NCI-H1694 (cell line): ENCODE measurements around the gene PPFIBP1.
A peak's percentile ranks its signal among the peaks of the same experiment; 100 is the strongest.

Experiments
- DNase-seq: peaks from one replicate; lab custom pipeline; 2025; lab: John Stamatoyannopoulos, UW

Gene PPFIBP1

DNA sequence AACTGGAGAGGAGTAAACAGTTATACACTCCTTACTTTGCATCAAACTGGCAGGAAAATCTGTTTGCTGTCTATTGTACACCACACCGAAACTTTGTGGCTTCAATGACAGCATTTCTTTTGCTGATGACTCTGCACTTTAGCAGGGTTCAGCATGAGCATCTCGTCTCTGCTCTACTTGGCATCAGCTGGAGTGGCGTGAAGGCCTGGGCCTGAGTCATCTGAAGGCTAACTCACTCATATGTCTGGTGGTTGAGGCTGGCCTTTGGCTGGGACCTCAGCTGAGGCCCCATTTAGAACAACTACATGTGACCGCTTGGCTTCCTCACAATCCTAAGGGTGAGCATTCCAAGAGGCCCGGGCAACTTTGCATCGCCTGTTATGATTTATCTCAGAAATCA lies 143.5 kb downstream of the PPFIBP1 start:
- DNase-seq = no peak

DNA sequence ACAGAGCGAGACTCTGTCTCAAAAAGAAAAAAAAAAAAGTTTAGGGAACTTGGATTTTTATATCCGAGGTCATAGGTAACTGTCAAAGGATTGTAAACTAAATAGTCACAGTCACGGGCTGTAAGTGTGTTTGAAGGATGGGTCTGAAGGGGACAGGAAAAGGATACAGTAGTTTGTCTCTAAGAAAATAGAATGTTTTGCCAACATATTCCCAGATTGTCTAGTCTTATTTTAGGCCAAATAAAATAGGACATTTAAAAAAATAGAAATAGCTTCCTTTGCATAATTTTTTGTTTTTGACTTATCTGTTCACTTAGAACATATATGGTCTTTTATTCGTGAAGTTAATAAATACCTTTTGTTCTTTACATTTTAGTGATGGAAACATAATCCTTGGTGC lies 148.0 kb downstream of the PPFIBP1 start:
- DNase-seq = no peak

DNA sequence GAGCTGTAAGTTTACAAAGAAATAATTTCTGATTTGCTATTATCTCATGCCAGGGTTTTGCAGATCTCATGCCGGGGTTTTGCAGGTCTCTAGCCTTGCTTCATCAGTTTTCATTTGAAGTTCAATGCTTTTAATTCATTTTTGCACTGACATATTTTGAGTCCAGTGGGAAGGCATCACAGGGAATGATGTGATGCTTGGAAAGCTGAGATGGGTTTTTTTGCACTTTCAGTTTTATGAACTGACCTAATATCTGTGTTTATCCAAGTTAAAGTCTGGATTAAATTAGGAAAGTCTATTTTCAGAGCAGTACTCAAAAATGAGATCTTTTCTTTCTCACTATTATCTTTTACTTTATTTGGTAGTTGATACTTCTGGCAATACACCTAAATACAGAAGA lies 148.6 kb downstream of the PPFIBP1 start:
- no peak for DNase-seq

DNA sequence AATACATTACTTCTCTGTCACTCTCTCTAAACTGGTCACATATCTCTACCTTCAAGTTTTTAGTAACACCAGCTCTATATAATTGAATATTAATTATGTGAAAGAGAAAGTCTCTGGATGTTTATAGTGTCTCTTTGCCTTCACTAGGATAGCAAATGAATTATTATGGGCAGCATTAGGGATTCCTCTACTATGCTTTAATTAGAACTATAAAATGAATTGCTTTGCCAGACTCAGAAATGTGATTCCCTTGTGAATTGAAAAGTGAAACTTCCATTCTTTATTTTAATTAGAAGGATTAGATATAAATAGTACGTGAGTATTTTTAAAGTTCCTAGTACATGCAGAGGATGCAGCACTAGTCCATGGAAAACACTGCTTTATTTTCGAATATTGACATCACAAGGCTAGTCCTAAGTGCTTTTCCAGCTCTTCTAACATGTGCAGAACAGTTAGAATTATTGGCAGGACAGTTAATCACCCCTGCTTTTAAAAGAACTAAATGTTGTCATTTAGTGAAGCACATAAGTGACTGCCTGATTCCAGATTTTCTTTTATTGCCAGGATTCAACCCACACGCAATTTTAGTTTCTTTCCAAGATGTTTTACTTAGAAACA lies 149.2 kb downstream of the PPFIBP1 start:
- no peak for DNase-seq

DNA sequence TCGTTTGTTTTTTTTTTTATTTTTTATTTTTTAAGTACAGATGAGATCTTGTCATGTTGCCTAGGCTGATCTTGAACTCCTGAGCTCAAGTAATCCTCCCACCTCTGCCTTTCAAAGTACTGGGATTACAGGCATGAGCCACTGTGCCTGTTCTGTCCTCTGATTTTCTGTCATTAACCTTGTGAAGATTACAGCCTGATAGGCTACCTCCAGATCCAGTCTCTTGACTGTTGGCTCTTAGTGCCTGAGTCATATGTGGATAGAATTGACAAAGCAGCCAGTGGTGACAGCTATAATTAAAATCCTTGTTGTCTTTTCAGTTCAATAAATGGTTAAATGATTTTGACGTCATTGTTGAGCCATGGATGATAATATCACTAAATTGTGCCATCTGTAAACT lies 151.0 kb downstream of the PPFIBP1 start:
- DNase-seq = no peak

DNA sequence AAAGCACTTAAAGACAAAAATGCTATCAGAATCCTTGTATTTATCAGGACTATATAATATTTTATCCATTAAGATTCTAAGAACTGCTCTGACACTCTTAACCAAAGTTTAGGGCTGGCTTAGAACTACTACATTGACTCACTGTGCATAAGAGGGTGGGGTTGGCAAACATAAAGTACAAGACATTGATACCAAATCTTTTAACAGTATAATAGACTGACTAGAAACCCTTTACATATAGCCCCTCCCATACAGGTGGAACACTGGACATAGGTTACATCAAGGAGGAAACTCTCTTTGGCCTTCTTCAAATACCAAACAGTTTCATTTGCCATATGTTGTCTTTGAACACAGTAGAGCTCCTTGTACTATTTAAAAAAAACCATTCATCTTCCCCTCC lies 156.6 kb downstream of the PPFIBP1 start:
- DNase-seq = no peak

DNA sequence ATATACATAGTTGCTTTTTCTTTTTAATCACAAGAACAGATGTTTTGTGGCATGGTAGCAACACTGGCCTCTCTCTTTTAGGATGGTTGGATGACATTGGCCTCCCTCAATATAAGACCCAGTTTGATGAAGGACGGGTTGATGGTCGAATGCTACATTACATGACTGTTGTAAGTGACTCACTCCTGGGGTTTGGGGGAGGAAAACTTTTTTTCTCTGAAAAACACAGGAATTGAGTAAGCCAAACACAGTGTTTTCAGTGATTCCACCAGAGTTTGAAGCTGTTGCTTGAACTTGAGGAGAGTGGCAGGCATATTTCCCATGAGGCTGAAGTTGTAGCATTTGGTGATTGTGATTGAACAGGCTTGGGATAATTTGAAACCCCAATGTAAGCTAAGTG lies 158.5 kb downstream of the PPFIBP1 start:
- no peak for DNase-seq

DNA sequence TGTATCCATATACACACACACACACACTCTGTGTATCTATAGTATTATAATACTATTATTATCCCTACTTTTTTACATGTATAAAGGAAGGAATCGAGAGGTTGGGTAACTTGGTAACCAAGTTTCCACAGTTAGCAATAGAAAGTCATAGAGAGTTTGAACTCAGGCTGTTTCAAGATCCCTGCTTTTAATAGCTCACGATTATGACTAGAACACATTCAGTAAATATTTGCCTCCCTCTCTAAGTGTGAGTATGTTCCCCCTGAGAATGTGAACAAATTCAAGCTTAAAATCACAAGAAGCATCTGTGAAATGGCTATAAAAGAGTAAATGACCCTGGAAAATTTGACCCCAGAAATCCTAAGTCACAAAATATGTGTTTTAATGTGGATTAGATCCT lies 161.3 kb downstream of the PPFIBP1 start:
- no peak for DNase-seq

DNA sequence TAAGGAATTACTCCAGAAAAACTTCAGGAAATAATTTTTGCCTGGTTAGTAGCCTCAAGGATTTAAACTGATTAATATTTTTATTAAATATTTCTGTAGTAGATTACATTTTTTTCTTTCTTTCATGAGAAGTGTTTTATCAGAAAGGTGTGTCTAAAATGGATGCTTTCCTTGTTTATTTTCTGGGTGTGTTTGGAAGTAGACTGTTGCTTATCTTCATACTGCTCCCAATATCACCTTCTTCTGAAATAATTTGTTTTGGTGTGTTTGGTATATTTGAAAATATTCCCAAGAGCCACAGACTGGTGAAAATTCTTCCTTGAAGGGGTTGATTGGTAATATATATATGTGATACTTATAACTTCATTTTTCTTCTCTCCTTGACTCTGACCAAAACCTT lies 162.1 kb downstream of the PPFIBP1 start:
- DNase-seq = no peak

DNA sequence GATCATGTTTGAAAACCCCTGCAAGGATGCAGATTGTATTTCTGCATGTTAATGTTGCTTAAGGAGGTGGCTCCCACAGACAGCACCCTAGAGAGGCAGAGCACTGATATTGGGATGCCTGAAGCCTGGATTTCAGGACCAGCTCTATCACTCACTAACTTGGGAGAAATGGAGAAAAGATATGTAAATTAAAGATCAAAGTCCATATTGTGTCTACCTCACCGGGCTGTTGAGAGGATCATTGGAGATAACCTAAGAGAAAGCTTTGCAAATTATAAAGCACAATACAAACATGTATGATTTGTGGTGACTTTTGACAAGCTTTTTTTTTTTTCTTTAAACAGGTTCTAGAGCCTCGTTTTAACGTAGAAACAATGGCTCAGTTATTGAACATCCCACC lies 164.7 kb downstream of the PPFIBP1 start:
- DNase-seq = no peak

DNA sequence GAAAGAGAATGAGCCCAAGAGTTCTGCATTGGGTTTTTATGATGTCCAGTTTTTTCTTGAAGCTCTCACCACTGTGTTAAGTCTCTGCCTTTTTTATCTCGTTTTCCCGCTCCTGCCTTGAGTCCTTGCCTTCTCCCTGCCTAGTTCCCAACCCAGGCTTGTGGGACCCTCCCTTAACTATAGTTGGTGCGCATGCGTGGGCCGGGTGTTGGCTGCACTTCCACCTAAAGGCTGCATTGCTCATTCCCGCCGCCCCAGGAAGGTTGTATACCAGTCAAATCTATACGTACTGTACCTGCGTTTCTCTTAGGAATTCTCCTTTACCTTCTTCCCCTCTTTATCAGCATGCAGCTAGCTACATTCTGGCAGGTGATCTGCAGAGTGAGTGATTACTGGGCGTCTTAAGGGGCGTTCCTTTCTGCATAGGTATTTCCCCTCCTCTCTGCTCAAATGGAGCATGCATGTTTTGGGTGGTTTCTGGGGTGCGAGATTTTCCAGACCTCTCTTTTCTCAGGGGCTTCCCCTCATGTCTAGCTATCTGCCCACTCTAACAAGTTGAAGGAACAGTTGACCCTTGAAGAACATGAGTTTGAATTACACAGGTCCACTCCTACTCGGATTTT lies 165.7 kb downstream of the PPFIBP1 start:
- DNase-seq = no peak

DNA sequence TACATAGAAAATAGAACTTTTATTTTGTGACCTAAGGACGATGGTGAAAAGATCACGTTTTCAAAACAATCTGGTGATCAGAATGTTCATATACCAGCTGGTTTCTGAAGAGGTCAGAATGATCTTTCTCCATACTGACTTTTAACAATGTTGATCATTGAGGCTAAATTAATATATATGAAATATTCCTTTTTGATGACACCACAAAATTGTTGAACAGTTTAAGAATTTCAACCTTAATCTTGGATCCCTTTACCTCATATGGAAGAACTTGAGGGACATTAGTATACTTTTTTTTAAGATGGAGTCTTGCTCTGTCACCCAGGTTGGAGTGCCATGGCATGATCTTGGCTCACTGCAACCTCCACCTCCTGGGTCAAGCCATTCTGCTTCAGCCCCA lies 169.4 kb downstream of the PPFIBP1 start:
- no peak for DNase-seq

DNA sequence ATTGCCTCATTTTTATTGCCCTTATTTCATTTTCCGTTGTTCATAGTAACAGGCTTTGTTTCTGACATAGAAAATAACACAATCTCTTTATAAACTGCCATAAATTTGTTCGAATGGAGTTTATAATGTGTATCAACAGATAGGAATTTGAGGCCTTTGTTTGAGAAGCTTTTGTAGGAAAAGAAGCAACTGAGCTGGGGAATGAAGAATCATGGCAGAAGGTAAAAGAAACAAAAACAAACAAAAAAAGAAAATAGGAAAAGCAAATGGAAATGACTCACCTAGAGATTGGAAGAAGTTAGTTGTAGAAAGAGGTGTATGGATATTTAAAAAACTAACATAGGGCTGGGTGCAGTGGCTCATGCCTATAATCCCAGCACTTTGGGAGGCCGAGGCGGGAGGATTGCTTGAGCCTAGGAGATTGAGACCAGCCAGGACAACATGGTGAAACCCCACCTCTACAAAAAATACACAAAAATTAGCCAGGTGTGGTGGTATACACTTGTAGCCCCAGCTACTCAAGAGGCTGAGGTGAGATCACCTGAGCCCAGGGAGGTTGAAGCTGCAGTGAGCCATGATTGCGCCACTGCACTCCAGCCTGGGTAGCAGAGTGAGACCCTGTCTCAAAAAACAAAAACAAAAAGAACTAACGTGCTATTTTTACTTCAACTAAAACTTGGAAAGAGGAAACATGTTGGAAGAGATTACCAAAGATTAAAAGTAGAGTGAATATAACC lies 171.7 kb downstream of the PPFIBP1 start:
- DNase-seq = no peak

DNA sequence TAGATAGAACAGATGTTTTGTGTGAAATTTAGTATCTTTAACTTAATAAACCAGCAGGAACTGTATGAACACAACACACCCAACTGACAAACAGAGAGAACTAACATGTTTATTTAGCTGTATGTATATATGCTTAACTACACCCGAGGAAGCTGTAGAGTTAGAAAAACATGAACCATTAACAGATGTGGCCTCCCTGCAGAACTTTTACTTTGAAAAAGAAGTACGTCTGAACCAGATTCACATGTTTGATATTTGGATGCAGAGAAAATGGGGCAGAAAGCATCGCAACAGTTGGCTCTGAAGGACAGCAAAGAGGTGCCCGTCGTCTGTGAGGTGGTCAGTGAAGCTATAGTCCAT lies 172.3 kb downstream of the PPFIBP1 start, which contains the start of gene REP15:
TSS of gene REP15 (plus strand) at position 155 of the 360 bp plus-strand sequence. CDS start at position 271, 116 bp downstream.
- no peak for DNase-seq

DNA sequence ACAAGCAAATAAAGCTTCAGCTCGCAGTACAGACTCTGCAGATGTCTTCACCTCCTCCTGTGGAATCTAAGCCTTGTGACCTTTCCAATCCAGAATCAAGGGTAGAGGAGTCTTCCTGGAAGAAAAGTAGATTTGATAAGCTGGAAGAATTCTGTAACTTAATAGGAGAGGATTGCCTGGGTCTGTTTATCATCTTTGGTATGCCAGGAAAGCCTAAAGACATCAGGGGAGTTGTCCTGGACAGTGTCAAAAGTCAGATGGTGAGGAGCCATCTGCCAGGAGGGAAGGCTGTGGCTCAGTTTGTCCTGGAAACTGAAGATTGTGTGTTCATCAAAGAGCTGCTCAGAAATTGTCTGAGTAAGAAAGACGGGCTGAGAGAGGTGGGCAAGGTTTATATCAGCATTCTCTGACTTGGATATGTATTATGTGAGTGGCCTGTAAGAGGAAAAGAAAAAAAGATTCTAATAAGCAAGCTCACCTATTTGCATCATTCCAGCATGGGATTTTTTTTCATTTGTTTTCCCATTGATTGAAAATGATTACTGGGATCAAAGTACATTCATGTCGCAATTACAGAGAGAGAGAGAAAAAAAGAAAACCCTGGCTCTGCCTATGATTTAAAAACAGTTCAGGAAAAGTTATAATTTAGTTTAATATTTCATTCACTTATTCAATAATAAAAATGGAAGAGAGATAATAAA lies 173.0 kb downstream of the PPFIBP1 start:
- no peak for DNase-seq

DNA sequence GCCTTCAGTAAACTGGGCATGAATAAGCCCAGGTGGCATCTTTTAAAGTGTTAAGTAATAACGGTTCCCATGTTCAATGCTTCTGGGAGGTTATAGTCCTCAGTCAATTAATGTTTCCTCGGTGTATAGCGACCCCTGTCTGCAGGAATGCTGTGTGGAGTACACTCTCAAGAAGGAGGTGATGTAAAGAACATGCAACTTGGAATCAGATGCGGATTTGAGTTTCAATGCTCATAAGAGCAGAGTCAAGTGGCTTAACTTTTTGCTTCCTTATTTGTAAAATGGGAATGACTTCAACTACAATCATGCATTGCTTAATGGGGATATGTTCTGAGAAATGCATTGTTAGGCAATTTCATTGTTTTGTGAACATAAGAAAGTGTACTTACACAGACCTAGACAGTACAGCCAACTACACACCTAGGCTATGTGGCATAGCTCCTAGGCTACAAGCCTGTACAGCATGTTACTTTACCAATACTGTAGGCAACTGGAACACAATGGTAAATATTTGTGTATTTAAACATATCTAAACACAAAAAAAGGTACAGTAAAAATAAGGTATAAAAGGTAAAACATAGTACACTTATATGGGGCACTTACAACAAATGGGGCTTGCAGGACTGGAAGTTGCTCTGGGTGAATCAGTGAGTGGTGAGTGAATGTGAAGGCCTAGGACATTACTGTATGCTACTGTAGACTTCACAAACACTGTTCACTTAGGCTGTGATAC lies 179.9 kb downstream of the PPFIBP1 start:
- DNase-seq = peak; percentile 92

DNA sequence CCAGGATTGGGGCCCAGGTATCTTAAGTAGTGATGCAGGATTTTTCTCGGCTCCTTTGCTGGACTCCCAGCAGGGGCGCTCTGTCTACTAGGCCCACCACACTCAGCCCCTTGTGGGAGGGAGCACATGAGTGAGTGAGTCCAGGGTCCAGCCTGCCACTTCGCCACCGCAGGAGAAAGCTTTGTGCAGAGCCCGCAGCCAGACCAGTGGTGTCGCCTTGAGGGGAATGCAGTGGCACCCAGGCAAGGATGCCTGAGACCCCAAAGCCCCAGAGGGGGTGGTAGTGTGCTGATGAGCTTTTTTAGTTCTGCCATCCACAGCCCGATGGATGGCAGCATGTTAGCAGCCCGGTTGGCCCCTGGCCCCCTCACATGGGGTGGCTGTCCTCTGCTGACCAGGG lies 181.3 kb downstream of the PPFIBP1 start:
- no peak for DNase-seq

DNA sequence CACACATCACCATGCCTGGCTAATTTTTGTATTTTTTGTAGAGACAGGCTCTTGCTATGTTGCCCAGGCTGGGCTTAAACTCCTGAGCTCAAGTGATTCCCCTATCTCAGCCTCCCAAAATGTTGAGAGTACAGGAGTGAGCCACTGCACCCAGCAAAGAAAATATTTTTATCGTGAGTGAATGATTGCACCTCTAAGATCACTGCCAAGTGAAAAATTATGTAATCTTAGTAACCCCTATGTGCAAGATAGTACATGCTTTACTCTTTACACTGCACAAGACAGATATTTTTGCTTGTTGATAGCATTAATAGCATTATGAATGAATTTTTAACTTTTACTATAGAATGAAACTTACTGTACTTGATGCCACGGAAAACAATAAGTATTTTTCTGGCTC lies 183.2 kb downstream of the PPFIBP1 start:
- DNase-seq = no peak

DNA sequence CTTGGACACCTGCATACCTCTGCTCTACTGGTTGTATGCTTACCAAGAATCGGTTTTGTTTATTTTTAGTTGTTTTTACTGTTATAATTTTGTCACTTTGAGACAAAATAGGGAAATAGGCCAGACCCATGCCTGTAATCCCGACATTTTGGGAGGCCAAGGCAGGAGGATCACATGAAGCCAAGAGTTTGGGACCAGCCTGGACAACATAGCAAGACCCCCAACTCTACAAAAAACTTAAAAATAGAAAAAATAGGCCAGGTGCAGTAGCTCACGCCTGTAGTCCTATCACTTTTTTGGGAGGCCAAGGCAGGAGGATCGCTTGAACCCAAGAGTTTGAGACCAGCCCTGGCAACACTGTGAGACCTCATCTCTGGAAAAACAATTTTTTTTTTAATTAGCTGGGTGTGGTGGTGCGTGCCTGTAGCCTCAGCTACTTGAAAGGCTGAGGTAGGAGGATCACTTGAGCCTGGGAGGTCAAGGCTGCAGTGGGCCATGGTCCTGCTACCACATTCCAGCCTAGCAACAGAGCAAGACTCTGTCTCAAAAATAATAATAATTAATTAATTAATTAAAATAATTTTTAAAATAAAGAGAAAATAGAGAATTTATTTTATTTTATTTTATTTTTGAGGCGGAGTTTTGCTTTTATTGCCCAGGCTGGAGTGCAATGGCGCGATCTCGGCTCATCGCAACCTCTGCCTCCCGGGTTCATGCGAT lies 185.4 kb downstream of the PPFIBP1 start:
- DNase-seq = no peak

DNA sequence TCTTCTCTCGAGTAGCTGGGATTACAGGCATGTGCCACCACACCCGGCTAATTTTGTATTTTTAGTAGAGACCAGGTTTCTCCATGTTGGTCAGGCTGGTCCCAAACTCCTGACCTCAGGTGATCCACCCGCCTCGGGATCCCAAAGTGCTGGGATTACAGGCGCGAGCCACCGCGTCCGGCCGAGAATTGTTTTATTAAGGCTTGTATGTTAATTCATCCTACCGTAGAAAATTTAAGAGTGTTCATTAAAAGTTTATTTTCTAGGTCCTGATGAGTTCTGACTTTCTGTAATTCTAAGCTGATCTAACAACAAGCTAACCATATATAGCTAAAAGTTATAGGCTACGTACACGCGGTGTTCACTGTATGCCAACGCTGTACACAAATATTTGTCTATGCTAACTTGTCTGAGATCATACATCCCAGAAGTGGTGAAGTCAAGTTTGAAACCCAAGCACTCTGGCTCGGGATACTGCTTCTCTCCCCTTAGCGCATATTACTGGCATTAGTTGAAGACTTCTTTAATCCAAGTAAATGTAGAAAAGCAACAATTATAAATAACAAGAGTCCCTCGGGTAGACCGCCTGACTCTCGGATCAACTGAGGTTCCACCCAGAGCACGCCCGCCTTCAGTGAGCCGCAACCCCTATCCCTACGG lies 186.1 kb downstream of the PPFIBP1 start:
- peak; percentile 24 for DNase-seq
